T47D (cell line): ENCODE results near the gene ASPN.

ENCODE experiments used
- DNase-seq, 2 experiments: peaks; one replicate each; pipeline versions ENCODE4 v3.0.0 to v3.0.0-alpha.2; 2011 to 2012; ENCODE audit warnings: low read depth in 1 of 2, low spot score in 1 of 2
- JUND ChIP-seq: IDR thresholded peaks from 2 replicates; pipeline ENCODE4 v1.6.1; 2012; ENCODE audit warnings: low read depth
- in situ Hi-C: cut with HindIII; loops from 2 replicates; pipeline ENCODE4 v1.10.0; 2016; ENCODE audit warnings: low sequenced_read_pairs, low pct_unique_long_range_greater_than_20kb

ASPN gene

GRCh38 chr9:92514635-92515034 lies 32.3 kb upstream of the ASPN start:
- no peak for TF ChIP-seq JUND
- DNase-seq: no peak
- in situ Hi-C loops: no loop called here

- in situ Hi-C loops: no loop called here
- no peak for DNase-seq
- no peak for TF ChIP-seq JUND
Measured at GRCh38 chr9:92513349-92513748, 31.0 kb upstream of the ASPN start.

GRCh38 chr9:92512622-92513021 lies 30.3 kb upstream of the ASPN start:
- in situ Hi-C loops: no loop called here
- TF ChIP-seq JUND: no peak
- DNase-seq: no peak

- in situ Hi-C loops: no loop called here
- DNase-seq: no peak
- TF ChIP-seq JUND: no peak
Measured at GRCh38 chr9:92510747-92511146, 28.4 kb upstream of the ASPN start.

- TF ChIP-seq JUND: no peak
- no peak for DNase-seq
- in situ Hi-C loops: no loop called here
Measured at GRCh38 chr9:92509050-92509449, 26.7 kb upstream of the ASPN start.

GRCh38 chr9:92508018-92508820 lies 25.9 kb upstream of the ASPN start:
- DNase-seq: no peak
- TF ChIP-seq JUND: no peak
- in situ Hi-C loops: no loop called here

- no peak for DNase-seq
- in situ Hi-C loops: no loop called here
- no peak for TF ChIP-seq JUND
Measured at GRCh38 chr9:92507496-92507895, 25.2 kb upstream of the ASPN start.

- peak in 1 of 2 experiments; percentile 4 for DNase-seq
- no peak for TF ChIP-seq JUND
- in situ Hi-C loops: no loop called here
Measured at GRCh38 chr9:92507005-92507404, 24.7 kb upstream of the ASPN start.

- TF ChIP-seq JUND: no peak
- DNase-seq: no peak
- in situ Hi-C loops: no loop called here
Measured at GRCh38 chr9:92506184-92506857, 24.0 kb upstream of the ASPN start.

GRCh38 chr9:92504881-92505280 lies 22.6 kb upstream of the ASPN start:
- DNase-seq: no peak
- no peak for TF ChIP-seq JUND
- in situ Hi-C loops: no loop called here

- in situ Hi-C loops: no loop called here
- no peak for TF ChIP-seq JUND
- DNase-seq: no peak
Measured at GRCh38 chr9:92503156-92503555, 20.9 kb upstream of the ASPN start.

- no peak for TF ChIP-seq JUND
- peak in 1 of 2 experiments; percentile 69 for DNase-seq
- in situ Hi-C loops: no loop called here
Measured at GRCh38 chr9:92501671-92502393, 19.5 kb upstream of the ASPN start.

GRCh38 chr9:92500725-92501124 lies 18.4 kb upstream of the ASPN start:
- in situ Hi-C loops: no loop called here
- TF ChIP-seq JUND: no peak
- no peak for DNase-seq
